GM12878 (cell line): ENCODE measurements around the gene COL5A1. TPM values are rescaled to one million over a fixed set of nuclear protein-coding genes. Genes with fewer than 3 reads are reported as not detected.

Experiments
- EZH2 ChIP-seq: IDR thresholded peaks from 2 replicates; pipeline ENCODE4 v1.6.1; 2012; ENCODE audit warnings: low read depth, mild to moderate bottlenecking, control low read depth, inconsistent platforms, low read length, borderline replicate concordance; ENCODE audit not compliant: control insufficient read depth
- MAX ChIP-seq: IDR thresholded peaks from 2 replicates; pipeline ENCODE4 v1.6.1; 2012; ENCODE audit warnings: low read depth, low read length, improper control_type of control experiment
- NR2C2 ChIP-seq: IDR thresholded peaks from 2 replicates; pipeline ENCODE4 v1.6.1; 2011; ENCODE audit warnings: borderline replicate concordance, low read depth; ENCODE audit not compliant: control insufficient read depth, insufficient read length
- PRDM15 ChIP-seq: fragments of 450-650 bp; formaldehyde crosslinking; IDR thresholded peaks from 2 replicates; pipeline ENCODE4 v1.4.0; 2020; ENCODE audit warnings: mild to moderate bottlenecking, moderate library complexity
- polyA plus RNA-seq, 11 experiments: library from polyadenylated mRNA; depleted of rRNA in 4 of 11; unstranded in 6 of 11; stranded (reverse) in 5 of 11; fragments of >200 nt; fragmentation: Nextera tagmentation in 4 of 11; fragmentation: Illumina TruSeq in 1 of 11; extraction: Ambion mirVana in 4 of 11; extraction: Trizol in 1 of 11; gene quantifications; 1 replicate in 1 of 11; 2 replicates in 10 of 11; pipeline versions ENCODE4 v1.2.1 to v1.2.3, GENCODE V29; 2011 to 2016; ENCODE audit warnings: inconsistent platforms in 2 of 11, missing spikeins in 2 of 11, low read depth in 1 of 11
- total RNA-seq, 4 experiments: library from RNA; depleted of rRNA in 3 of 4; stranded (reverse); fragments of >200 nt in 3 of 4; fragmentation: Illumina TruSeq in 1 of 4; extraction: Trizol in 1 of 4; gene quantifications; 2 replicates each; pipeline versions ENCODE4 v1.2.1 to v1.2.3, GENCODE V29; 2013 to 2021
- TF ChIP-seq, protein P1 (sequence below): fragments of 450-650 bp; IDR thresholded peaks from 2 replicates; pipeline ENCODE4 v1.6.1; 2017; ENCODE audit warnings: mild to moderate bottlenecking, moderate library complexity

Gene COL5A1
- total and polyA plus RNA-seq, 10 of the 15 experiments (the other 5 are each of a cell fraction or from before 2014, with no cell fraction given) = under 0.01 to 0.15 (median 0.13) TPM; not detected in 4

DNA sequence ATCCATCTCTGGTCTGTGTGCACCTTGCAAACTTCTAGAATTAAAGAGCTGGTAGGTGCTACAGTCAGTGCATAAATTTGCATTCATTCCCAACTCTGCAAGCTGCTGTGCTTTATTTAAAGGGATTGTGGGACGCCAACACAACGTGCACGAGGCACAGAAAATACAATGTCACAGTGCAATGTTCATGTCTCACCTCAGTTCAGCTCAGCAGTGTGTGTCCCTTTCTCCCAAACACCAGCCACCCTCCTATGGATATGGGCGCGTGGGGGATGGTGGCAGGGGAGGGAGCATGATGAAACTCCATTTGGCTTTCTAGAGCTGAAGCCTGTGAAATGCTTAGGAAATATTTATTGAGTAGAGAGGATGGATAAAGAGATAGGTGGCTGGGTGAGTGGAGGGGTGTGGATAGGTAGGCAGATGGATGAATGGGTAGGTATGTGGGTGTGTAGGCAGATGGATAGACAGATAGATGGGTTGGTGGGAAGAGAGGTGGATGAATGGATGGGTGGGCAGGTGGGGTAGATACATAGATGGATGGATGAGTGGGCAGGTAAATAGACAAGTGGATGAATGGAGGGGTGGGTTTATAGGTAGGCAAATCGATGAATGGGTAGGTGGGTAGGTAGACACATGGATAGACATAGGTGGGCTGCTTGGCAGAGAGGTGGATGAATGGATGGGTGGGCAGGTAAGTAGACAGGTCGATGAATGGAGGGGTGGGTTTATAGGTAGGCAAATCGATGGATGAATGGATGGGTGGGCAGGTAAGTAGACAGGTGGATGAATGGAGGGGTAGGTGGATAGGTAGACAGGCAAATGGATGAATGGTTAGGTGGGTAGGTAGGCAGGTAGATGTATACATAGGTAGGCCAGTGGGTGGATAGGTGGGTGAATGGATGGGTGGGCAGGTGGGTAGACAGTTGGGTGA lies 146.3 kb downstream of the COL5A1 start (continued):
- no peak for TF ChIP-seq MAX
- TF ChIP-seq NR2C2 = no peak
- no peak for TF ChIP-seq PRDM15 (CRISPR knock-in tag)
- TF ChIP-seq EZH2 = no peak
- TF ChIP-seq, protein P1, sequence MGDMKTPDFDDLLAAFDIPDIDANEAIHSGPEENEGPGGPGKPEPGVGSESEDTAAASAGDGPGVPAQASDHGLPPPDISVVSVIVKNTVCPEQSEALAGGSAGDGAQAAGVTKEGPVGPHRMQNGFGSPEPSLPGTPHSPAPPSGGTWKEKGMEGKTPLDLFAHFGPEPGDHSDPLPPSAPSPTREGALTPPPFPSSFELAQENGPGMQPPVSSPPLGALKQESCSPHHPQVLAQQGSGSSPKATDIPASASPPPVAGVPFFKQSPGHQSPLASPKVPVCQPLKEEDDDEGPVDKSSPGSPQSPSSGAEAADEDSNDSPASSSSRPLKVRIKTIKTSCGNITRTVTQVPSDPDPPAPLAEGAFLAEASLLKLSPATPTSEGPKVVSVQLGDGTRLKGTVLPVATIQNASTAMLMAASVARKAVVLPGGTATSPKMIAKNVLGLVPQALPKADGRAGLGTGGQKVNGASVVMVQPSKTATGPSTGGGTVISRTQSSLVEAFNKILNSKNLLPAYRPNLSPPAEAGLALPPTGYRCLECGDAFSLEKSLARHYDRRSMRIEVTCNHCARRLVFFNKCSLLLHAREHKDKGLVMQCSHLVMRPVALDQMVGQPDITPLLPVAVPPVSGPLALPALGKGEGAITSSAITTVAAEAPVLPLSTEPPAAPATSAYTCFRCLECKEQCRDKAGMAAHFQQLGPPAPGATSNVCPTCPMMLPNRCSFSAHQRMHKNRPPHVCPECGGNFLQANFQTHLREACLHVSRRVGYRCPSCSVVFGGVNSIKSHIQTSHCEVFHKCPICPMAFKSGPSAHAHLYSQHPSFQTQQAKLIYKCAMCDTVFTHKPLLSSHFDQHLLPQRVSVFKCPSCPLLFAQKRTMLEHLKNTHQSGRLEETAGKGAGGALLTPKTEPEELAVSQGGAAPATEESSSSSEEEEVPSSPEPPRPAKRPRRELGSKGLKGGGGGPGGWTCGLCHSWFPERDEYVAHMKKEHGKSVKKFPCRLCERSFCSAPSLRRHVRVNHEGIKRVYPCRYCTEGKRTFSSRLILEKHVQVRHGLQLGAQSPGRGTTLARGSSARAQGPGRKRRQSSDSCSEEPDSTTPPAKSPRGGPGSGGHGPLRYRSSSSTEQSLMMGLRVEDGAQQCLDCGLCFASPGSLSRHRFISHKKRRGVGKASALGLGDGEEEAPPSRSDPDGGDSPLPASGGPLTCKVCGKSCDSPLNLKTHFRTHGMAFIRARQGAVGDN = no peak
